ENCODE measurements around the gene RAVER1. TPM values are rescaled to one million over a fixed set of nuclear protein-coding genes. Genes with fewer than 3 reads are reported as not detected.

RAVER1 gene
- total and polyA plus RNA-seq, 2 donors (not counting 3 experiments of a cell fraction or from before 2014, with no cell fraction given), result 5.2 to 47.6 TPM

GRCh38 chr19:10299545-10300458, 33.5 kb downstream of the RAVER1 start:
- Histone ChIP-seq H3K4me1 (ENCODE audit: control insufficient read depth, extremely low read depth, insufficient read depth, low read length) (peaks cover 3% of the 10 kb centered on the region), H3K36me3 (ENCODE audit: control insufficient read depth in 2 of 2, extremely low read depth in 1 of 2, insufficient read depth in 2 of 2, low read length in 2 of 2) (no peaks in the 10 kb centered on the region), H3K9ac (replicated peaks; ENCODE audit: extremely low read depth, insufficient read depth, low read length) (no peak overlapping the region), H3K4me2 (ENCODE audit: insufficient read depth, low read length) (no peak overlapping the region), H2AFZ (ENCODE audit: low read depth, low read length) (peak overlapping the region; percentile 28), H3K4me3 (replicated peaks in 1 of 3; ENCODE audit: insufficient read depth in 1 of 3, low read depth in 1 of 3, low read length in 3 of 3) (no peak overlapping the region), H4K20me1 (replicated peaks; ENCODE audit: control insufficient read depth, extremely low read depth, insufficient read depth, low read length) (no peaks in the 10 kb centered on the region), H3K27me3 (ENCODE audit: control insufficient read depth in 2 of 2, insufficient read depth in 2 of 2, low read length in 2 of 2) (peaks cover 12 to 15% of the 10 kb centered on the region in 2 experiments), H3K9me3 (replicated peaks; ENCODE audit: control insufficient read depth, insufficient read depth, low read length) (no peaks in the 10 kb centered on the region), H3K9me1 (replicated peaks; ENCODE audit: control insufficient read depth, extremely low read depth, insufficient read depth, low read length) (no peaks in the 10 kb centered on the region), H3K27ac (ENCODE audit: insufficient read depth, low read depth, low read length) (no peak overlapping the region), H3K79me2 (ENCODE audit: control insufficient read depth, insufficient read depth, low read length) (no peaks in the 10 kb centered on the region)
- ChIA-PET CTCF (interaction anchor here (0.6 to 1.6 kb wide), 3 partner anchors 41 to 208 kb away, joined by 3 read pairs; no protein-coding TSS in a partner anchor), POLR2A (interaction anchor here (0.6 to 1.2 kb wide), 2 partner anchors 10 to 29 kb away, joined by 3 to 4 read pairs; partner anchors contain the start of gene ICAM1)
- DNase-seq (ENCODE audit: low read depth, low spot score) (no peak), FAIRE-seq (no peak)
- dilution Hi-C loops (cut with MboI; ENCODE audit: extremely low pct_ligation_motif_present, low sequenced_read_pairs) (no loop called here), intact Hi-C loops (cut with micrococcal nuclease) (no loop called here)
- BruUV-seq (replicated peaks), result no TSS peak
- no peak for TF ChIP-seq POLR2AphosphoS5 (IDR thresholded peaks at IDR 0.05; ENCODE audit: insufficient read depth, low read depth, low read length)
- no peak for TF ChIP-seq FOS (IDR thresholded peaks at IDR 0.05; ENCODE audit: borderline replicate concordance, insufficient read depth, low read length)
- TF ChIP-seq JUN (IDR thresholded peaks at IDR 0.05; ENCODE audit: borderline replicate concordance, insufficient read depth, insufficient read length, low read depth), result no peak
- TF ChIP-seq MYC (IDR thresholded peaks at IDR 0.05; ENCODE audit: low read depth, low read length), result no peak
- no peak for TF ChIP-seq EZH2 (IDR thresholded peaks at IDR 0.05; ENCODE audit: borderline replicate concordance, low read depth, low read length, severe bottlenecking)
- no peak for TF ChIP-seq GATA2 (IDR thresholded peaks at IDR 0.05; ENCODE audit: insufficient read depth, insufficient read length, low read depth, low read length)
- no peak for TF ChIP-seq POLR2A (IDR thresholded peaks at IDR 0.05; ENCODE audit: low read depth, low read length)
- no peak for TF ChIP-seq MAX (IDR thresholded peaks at IDR 0.05; ENCODE audit: insufficient read depth, insufficient read length)
- no peak for TF ChIP-seq CTCF (IDR thresholded peaks at IDR 0.05; ENCODE audit: extremely low read depth in 1 of 2, insufficient read depth in 1 of 2, low read depth in 1 of 2, low read length in 2 of 2)

Data from endothelial cell of umbilical vein (primary cell).